T-helper 2 cell treated with Interferon-gamma antibody and Interleukin-4, amounts not matched to agents 100 ng/mL and 5 ng/mL, for 36 hours (primary cell): ENCODE data around the gene OSBPL9. TPM values are rescaled to one million over a fixed set of nuclear protein-coding genes. Genes with fewer than 3 reads are reported as not detected.
"Not testable (repeated sequence)": the region's sequence is repeated elsewhere in the genome, so short reads cannot be mapped to it uniquely, and the experiment has no call there.

Experiments
- intact Hi-C: fragments of 100-400 bp; cut with micrococcal nuclease; formaldehyde crosslinking; loops from one replicate; pipeline ENCODE4 v1.15.1; 2023
- total RNA-seq: library from RNA; stranded (reverse); gene quantifications from 2 replicates; pipeline ENCODE4 v1.2.3, GENCODE V29; 2022

The OSBPL9 gene
- total RNA-seq, 1 donor from 2014 or later, result 54.5 TPM

DNA sequence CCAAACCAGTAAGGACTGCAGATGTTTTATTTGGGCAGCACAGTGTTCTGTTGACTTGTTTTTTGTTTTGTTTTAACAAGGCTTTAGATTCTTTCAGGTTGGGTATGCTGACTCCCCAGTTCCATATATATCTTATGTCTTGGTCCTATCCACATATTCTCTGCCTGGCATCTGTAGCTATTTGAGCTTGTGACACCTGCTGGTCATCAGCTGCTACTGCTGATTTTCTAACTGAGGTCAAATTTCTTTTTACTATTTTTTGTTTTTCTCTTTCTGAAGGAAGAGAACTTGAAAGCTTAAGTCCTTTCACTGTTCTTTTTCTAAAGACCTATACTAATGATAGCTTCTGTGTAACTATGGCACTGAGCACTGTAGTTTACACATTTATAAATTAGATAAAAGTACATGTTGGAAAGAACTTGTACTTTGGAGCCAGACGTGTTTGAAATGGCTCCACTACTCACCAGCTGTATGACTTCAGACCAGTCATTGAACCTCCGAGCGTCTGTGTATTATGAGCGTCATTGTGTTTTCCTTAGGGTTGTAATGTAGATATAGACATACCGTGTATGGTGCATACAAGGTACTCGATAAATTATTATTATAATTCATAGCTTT is 152.2 kb downstream of the OSBPL9 start:
- intact Hi-C loops, result loop anchor here (1.0 kb wide), 1 partner anchor 142 kb away; no protein-coding TSS in a partner anchor

DNA sequence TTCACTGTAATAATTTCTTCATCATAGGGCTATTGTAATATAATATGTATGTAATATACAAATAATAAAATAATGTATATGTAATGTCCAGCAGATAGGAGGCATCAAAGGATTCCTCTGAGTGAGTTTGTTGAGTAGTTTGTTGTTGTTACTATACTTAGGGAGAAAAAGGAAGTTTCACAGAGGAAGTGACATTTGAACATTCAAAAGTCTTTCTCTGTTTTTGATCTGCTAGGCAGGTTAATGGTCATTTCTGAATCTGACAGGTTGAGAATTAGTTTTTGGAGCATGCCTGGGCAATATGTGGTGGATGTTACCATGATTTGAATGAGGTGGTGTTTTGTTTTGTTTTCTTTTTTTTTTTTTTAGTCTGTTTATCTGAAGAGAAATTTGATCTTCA is 159.5 kb downstream of the OSBPL9 start:
- intact Hi-C loops, result no loop called here

DNA sequence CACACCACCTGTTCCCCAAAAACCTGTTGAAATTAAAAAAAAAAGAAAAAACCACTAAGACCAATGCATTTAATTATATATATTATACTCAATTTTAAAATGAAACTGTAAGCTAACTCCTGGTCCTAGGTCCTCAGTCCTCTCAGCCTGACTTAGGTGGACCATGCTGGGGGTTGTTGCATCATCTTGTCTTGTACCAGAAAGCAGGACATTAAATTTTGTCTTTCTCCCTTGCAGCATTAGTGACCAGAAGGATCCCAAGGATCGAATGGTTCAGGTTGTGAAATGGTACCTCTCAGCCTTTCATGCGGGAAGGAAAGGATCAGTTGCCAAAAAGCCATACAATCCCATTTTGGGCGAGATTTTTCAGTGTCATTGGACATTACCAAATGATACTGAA is 164.0 kb downstream of the OSBPL9 start:
- intact Hi-C loops, result no loop called here

DNA sequence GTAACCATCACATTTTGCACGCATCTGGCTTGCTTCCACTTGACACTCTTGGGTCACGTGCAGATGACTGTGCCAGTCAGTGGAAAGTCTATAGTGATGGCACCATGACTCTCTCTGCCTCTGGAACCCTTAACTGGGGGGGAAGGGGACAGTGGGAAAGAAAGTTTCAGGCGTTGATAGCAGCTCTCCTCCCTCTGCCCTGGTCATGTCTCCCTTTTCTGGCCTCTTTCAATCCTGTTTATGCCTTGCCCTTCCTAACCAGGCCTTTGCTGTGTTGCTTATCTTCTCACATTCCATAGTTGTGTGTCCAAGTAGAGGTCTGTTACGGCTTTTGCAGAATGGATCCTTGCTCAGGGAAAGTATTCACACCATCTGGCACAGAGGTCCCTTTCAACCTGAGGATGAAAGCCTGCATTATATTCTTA is 168.1 kb downstream of the OSBPL9 start:
- intact Hi-C loops, result no loop called here

DNA sequence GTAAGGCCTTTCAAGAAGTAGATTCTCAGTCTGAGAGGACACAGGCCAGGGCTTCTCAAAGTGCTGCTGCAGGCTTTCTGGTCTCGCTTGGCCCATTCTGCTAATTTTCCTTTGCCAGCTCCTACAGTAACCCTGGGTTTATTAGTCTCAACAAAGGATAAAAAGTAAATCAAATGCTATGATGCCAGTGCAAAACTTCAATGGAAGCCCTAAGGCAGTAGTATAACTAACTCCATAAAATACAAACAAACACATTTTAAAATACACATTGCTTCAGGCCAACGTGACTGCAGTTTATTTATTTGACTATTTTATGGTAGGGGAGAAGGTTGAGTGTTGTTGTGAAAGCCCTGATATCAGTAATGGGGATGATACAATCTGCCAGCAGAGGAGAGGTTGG is 172.0 kb downstream of the OSBPL9 start:
- intact Hi-C loops, result no loop called here

DNA sequence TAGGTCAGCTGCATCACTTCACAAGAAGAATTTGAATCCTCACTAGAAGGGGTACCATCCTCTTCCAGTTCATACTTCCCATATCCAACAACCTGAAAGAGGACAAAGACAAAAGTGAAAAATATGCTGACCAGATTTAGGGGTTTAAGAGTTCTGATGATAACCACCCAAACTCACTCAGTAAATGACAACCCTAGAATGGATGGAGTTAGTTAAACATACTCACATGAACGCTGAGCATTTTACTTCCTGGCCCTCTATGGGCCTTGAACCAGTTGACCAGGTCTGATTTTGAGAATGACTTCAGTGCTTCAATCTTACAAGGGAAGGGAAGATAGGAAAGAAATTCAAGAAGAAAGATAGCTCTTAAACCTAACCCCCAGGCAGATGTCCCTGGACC is 172.4 kb downstream of the OSBPL9 start:
- intact Hi-C loops, result no loop called here

DNA sequence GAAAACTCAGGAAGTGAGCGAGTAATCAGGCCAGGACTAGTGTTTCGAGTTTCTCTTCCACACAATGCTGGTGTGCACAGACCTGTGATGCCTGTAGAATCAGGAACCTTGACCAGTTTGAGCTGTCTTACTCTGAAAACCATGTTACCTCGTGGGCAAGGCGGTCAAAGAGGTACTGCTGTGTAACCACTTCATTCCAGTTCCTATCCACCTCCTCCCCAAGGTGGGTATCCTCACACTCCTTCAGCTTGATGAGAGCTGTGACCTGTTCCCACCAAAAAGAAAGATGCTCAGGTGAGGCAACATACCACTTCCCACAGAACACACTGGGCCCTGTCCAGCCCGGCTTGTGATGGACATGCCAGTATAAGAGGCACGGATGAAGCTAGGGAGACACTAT is 173.5 kb downstream of the OSBPL9 start:
- intact Hi-C loops, result no loop called here

DNA sequence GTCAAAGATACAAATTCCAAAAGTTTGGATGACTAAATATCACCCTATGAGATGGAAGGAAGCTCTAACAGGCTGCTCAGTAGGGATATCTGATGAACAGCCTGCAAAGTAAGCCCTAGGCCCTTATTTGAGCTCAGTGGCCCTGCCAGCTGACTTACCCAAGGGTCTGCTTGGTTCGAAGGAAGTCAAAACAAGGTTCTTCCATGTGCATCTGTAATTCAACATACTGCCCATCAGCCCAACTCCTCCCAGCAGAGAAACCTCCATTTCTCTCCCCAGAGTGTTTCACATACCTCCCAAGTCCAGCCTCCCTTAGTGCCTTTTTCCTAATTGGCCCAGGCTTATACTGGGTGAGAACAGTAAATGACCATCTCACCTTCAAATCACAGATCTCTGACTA is 175.0 kb downstream of the OSBPL9 start:
- intact Hi-C loops, result no loop called here

DNA sequence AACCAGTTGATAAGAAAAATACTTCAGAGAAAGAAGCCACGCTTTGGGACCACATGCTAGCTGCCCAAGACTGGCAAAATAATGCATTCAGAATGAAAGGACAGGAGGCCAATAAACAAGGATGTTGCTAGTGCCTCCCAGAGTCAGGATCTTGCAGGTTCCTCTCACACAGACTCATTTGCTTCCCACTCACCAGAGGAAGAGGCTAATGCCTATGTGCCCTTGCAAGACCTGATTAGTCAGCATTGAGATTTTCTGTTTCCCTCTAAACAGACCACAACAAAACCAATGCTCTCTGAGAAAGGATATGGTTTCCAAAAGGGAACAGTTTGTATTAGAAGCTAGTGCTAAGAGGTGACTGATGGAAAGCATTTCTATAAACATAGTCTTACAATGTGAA is 176.0 kb downstream of the OSBPL9 start:
- intact Hi-C loops, result no loop called here

DNA sequence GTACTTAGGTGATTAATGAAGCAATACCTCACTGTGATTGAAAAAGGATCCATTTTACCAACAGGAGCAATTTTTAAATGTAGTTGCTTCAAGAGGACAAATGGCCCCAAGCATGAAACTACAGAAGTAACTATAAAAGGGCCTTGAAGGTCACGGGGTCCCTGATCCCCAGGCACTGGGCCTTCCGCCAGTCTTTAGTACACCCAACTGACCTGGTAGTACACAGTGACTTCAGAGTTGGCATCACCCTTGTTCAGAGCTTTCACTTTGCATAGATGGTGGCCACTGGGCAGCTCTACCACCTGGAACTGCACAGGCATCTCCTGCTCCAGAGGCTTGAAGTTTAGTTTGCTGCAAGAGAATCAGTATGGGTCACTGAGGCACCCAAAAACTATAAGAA is 177.4 kb downstream of the OSBPL9 start:
- intact Hi-C loops, result no loop called here

DNA sequence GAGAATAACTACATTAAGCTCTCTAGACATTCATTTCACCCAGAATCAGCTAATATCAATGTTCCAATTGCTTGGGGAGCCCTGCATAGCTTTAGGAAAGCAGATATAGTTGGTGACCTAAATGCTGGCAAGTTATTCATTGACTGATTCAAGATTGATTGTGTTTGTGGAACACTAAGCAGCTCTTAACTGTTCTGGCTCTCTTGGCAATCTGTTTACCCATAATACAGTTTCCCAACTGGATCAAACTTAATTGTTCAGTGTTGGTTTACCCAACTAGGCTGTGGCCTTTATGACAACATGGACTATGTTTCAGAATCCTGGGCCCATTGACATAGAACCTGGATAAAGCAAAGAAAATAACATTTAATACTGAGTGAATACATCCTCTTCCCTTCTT is 178.0 kb downstream of the OSBPL9 start:
- intact Hi-C loops, result no loop called here

DNA sequence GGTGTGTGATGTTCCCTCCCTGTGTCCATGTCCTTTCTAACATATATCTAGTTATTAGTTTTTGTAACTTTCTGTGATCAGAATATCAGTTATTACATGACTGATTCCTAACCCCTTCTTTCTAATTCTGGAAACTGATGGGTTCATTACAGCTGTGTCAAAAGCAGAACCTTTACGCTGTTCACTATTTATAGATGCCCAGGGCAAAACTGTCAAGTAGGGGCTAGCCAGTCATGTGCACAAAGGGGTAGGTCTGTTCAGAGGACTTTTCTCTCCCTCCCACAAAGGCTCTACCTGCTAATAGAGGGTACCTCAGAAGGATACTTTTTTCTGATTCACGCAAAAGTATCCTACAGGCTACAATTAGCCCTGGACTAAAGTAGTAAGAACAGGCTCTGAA is 182.5 kb downstream of the OSBPL9 start:
- intact Hi-C loops, result no loop called here

DNA sequence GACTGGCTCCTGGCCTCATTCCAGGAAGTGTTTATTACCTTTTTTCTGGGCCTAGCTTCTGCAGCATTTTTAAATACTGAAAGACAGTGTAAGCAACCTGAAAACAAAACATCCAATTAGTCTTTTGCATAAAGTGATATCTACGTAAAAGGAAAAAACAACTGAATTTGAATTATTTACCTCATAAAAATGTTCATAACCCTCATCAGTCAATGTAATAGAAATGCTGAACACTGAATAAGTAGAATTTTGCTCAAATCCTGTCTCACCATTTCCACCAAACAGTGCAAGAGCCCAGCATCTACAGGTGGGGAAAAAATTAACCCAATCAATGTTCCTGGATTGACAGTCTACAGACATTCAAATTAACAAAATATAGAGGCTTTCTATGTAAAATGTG is 197.6 kb downstream of the OSBPL9 start:
- intact Hi-C loops, result no loop called here

DNA sequence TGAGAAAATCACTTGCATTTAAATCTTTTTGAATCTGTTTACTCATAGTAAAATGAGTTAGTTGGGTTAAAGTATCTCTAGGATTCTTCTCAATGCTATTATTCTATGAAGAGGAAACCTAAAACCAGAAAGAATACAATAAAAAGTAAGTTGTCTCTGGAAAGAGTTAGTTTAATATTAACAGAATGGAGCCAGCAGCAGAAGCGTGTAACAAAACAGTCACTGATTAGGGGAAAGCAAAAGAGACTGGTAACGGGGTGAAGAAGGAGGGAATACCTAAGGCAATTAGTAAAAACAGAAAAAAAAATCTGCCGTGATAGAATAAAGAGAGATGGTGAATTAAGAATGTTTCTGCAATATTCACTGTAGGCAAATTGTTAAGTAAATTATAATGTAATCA is 201.6 kb downstream of the OSBPL9 start:
- intact Hi-C loops, result no loop called here

DNA sequence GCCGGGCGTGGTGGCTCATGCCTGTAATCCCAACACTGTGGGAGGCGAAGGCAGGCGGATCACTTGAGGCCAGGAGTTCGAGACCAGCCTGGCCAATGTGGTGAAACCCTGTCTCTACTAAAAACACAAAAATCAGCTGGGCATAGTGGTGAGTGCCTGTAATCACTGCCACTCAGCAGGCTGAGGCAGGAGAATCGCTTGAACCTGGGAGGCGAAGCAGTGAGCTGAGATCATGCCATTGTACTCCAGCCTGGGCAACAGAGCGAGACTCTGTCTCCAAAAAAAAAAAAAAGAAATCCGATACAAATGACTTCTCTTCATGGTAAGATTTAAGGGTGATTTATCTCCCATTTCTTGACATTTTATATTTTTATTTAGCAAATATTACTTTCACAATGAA is 202.1 kb downstream of the OSBPL9 start:
- intact Hi-C loops, result not testable (repeated sequence)

DNA sequence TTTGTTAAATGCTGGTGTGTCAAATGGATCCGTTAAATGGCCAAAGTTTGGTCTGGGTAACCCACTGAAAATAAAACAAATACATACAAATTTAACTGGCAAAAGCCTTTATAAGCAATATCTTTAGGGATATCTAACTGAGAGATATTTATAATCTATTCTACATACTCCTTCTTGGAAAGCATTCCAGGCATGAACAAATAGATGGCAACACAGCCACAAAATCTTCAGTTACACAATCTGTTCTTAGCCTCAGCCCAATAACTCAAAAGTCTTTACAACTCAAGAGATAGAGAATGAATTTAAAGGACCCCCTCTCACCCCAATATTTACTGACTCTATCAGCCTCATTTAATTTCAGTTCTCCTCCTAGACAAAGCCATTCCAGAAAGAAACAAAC is 202.9 kb downstream of the OSBPL9 start:
- intact Hi-C loops, result no loop called here

DNA sequence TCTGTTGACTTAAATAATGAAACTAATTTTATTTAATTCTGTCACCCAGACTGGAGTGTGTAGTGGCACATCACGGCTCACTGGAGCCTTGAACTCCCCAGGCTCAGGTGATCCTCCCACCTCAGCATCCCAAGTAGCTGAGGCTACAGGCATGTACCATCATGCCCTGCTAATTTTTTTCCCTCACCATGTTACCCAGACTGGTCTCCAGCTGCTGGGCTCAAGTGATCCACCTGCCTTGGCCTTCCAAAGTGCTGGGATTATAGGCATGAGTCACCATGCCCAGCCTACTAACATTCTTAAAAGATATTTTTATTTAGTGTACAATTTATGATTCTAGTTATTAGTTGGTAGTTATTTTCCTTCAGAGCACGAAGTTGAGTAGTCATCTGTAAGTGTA is 212.2 kb downstream of the OSBPL9 start:
- intact Hi-C loops, result no loop called here

DNA sequence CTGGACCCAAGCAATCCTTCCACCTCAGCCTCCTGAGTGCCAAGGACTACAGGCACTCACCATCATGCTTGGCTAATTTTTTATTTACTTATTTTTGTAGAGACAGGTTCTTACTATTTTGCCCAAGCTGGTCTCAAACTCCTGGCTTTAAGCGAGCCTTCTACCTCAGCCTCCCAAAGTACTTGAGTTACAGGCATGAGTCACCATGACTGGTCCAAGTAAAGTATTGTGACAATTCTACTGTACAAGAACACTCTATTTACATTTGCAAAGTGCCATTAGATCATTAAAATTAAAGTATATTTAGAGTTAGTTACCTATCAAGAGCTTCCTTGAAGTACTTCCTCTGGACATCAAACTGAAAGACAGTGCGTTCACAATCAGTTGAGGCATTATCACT is 216.8 kb downstream of the OSBPL9 start:
- intact Hi-C loops, result no loop called here

DNA sequence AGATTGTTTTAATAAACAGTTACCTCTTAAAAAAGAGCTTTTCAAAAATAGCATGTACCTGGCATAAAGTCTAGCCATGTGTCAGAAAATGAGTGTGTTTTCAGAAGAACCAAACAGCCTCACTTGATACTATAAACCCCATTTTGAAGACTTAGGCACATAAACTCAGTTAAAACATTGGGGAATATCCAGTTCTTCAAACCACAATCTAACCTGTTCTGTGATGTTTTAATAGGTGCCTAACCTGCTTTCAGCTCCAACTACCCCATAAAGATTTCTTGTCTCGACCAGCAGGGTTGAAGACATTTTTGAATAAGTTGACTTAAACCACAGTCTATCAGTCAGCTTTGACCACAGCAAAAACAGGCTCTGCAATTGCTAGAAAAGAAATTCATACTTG is 220.4 kb downstream of the OSBPL9 start:
- intact Hi-C loops, result no loop called here

Other genes with a start within 250 kb of the OSBPL9 start
- gene EPS15, start 97.8 kb upstream of the OSBPL9 start, total RNA-seq, result 56.3 and 56.5 TPM in 2 replicates